Thoracic aorta (tissue), 2 donors: ENCODE data around the gene CHST15. TPM values are rescaled to one million over a fixed set of nuclear protein-coding genes. Genes with fewer than 3 reads are reported as not detected.
A peak's percentile ranks its signal among the peaks of the same experiment; 100 is the strongest.

Experiments used
- ATAC-seq: fragments of 150-250 bp; one replicate; pipeline ENCODE4 v1.8.0; 2017; ENCODE audit warnings: low read depth; ENCODE audit not compliant: insufficient number of reproducible peaks, low FRiP score
- DNase-seq: peaks from one replicate; pipeline ENCODE4 v3.0.0-alpha.2; 2020; ENCODE audit warnings: low spot score
- H3K27ac ChIP-seq, 2 donors: fragments of 200-600 bp; sonication (generic); 1 replicate in 1 of 2; 2 replicates in 1 of 2; pipeline ENCODE4 v1.5.1; 2016; ENCODE audit warnings: mild to moderate bottlenecking in 2 of 2, moderate library complexity in 2 of 2
- H3K27me3 ChIP-seq: fragments of 200-600 bp; sonication (generic); replicated peaks from 2 replicates; pipeline ENCODE4 v1.6.0; 2016; ENCODE audit warnings: mild to moderate bottlenecking; ENCODE audit not compliant: insufficient read depth
- H3K36me3 ChIP-seq: fragments of 200-600 bp; sonication (generic); one replicate; pipeline ENCODE4 v1.5.1; 2016
- H3K4me1 ChIP-seq, 2 donors: fragments of 200-600 bp; sonication (generic); 1 replicate in 1 of 2; 2 replicates in 1 of 2; pipeline versions ENCODE4 v1.5.1 to v1.6.0; 2016; ENCODE audit warnings: low read depth in 2 of 2, mild to moderate bottlenecking in 1 of 2; ENCODE audit not compliant: control insufficient read depth in 1 of 2
- H3K4me3 ChIP-seq: fragments of 200-600 bp; sonication (generic); 2 replicates; pipeline ENCODE4 v1.5.1; 2016; ENCODE audit warnings: mild to moderate bottlenecking
- H3K9me3 ChIP-seq: fragments of 200-600 bp; sonication (generic); 2 replicates; pipeline ENCODE4 v1.5.1; 2016
- CTCF ChIP-seq: fragments of 200-600 bp; sonication (generic); IDR thresholded peaks from one replicate; pipeline ENCODE4 v1.5.1; 2019; ENCODE audit warnings: antibody characterized with exemption
- total RNA-seq, 2 donors: library from RNA; depleted of rRNA; stranded (reverse); fragments of >200 nt; gene quantifications; one replicate each; pipeline versions ENCODE4 v1.1.0 to v1.2.3, GENCODE V29; 2016

The CHST15 gene
- total RNA-seq, 2 donors from 2014 or later = 31.9 to 34.0 TPM

- ATAC-seq (no peak), DNase-seq (no peak)
- Histone ChIP-seq H3K4me3 (no peak overlapping the region), H3K27ac (no peak overlapping the region), H3K36me3 (no peaks in the 10 kb centered on the region), H3K4me1 (no peaks in the 10 kb centered on the region), H3K9me3 (no peaks in the 10 kb centered on the region), H3K27me3 (no peaks in the 10 kb centered on the region)
- TF ChIP-seq CTCF = no peak
Observed at GRCh38 chr10:124126983-124127385, 33.6 kb upstream of the CHST15 start.

GRCh38 chr10:124126145-124126982 lies 33.0 kb upstream of the CHST15 start:
- ATAC-seq (no peak), DNase-seq (no peak)
- no peaks in the 10 kb centered on the region for H3K4me1 ChIP-seq
- no peak overlapping the region for H3K27ac ChIP-seq
- no peaks in the 10 kb centered on the region for H3K27me3 ChIP-seq
- TF ChIP-seq CTCF = no peak
- H3K9me3 ChIP-seq = no peaks in the 10 kb centered on the region
- no peaks in the 10 kb centered on the region for H3K36me3 ChIP-seq
- no peak overlapping the region for H3K4me3 ChIP-seq

- no peak for ATAC-seq
- Histone ChIP-seq H3K4me1 (no peaks in the 10 kb centered on the region), H3K9me3 (no peaks in the 10 kb centered on the region), H3K27ac (no peak overlapping the region), H3K36me3 (no peaks in the 10 kb centered on the region), H3K4me3 (no peak overlapping the region), H3K27me3 (no peaks in the 10 kb centered on the region)
- no peak for DNase-seq
- TF ChIP-seq CTCF = peak; percentile 27
Observed at GRCh38 chr10:124125305-124126116, 32.1 kb upstream of the CHST15 start.

GRCh38 chr10:124124769-124125161 lies 31.4 kb upstream of the CHST15 start:
- H3K4me3 ChIP-seq = no peak overlapping the region
- no peaks in the 10 kb centered on the region for H3K36me3 ChIP-seq
- TF ChIP-seq CTCF = no peak
- no peaks in the 10 kb centered on the region for H3K27me3 ChIP-seq
- H3K27ac ChIP-seq = no peak overlapping the region
- ATAC-seq = no peak
- no peak for DNase-seq
- no peaks in the 10 kb centered on the region for H3K9me3 ChIP-seq
- H3K4me1 ChIP-seq = no peaks in the 10 kb centered on the region

GRCh38 chr10:124124123-124124768 lies 30.8 kb upstream of the CHST15 start:
- Histone ChIP-seq H3K27ac (no peak overlapping the region), H3K36me3 (no peaks in the 10 kb centered on the region), H3K27me3 (no peaks in the 10 kb centered on the region), H3K4me3 (no peak overlapping the region), H3K9me3 (no peaks in the 10 kb centered on the region), H3K4me1 (no peaks in the 10 kb centered on the region)
- no peak for ATAC-seq
- no peak for TF ChIP-seq CTCF
- no peak for DNase-seq
